ENCODE results near the gene EXOC6B. TPM values are rescaled to one million over a fixed set of nuclear protein-coding genes. Genes with fewer than 3 reads are reported as not detected.
"Not testable (repeated sequence)": the region's sequence is repeated elsewhere in the genome, so short reads cannot be mapped to it uniquely, and the experiment has no call there.

The EXOC6B gene
- total RNA-seq, 2 donors from 2014 or later, result 11.7 to 12.9 TPM

- Histone ChIP-seq H3K9me3 (peaks cover 0 to 20% (median 0%) of the 10 kb centered on the region in 3 donors), H3K36me3 (replicated peaks in 1 of 2; ENCODE audit: insufficient read depth in 1 of 2, low read depth in 2 of 2) (no peaks in the 10 kb centered on the region), H3K27ac (no peak overlapping the region), H3K4me1 (peaks cover 5% of the 10 kb centered on the region), H3K4me3 (no peak overlapping the region), H3K27me3 (no peaks in the 10 kb centered on the region)
- intact Hi-C loops (cut with DNase I), result no loop called here
- no peak for DNase-seq
- ATAC-seq, result no peak
- TF ChIP-seq CTCF (IDR thresholded peaks at IDR 0.05), result no peak
- TF ChIP-seq POLR2A (IDR thresholded peaks at IDR 0.05), result no peak
- WGBS, 2 donors, result 81 to 82% methylated on average over 4 of the region's 4 CpGs
These were observed 156.7 kb downstream of the EXOC6B start for GRCh38 chr2:72669121-72669520.

- WGBS, 2 donors, result 92 to 96% methylated on average over 4 of the region's 4 CpGs
These were observed 157.2 kb downstream of the EXOC6B start for GRCh38 chr2:72668647-72669046.

GRCh38 chr2:72665448-72665847 is 160.4 kb downstream of the EXOC6B start:
- no peaks in the 10 kb centered on the region for H3K27me3 ChIP-seq
- TF ChIP-seq CTCF (IDR thresholded peaks at IDR 0.05) (no peak), POLR2A (IDR thresholded peaks at IDR 0.05) (no peak)
- H3K27ac ChIP-seq, result no peak overlapping the region
- H3K4me3 ChIP-seq, result no peak overlapping the region
- 93 to 98% methylated on average over 2 of the region's 2 CpGs for WGBS, 2 donors
- ATAC-seq, result no peak
- no peaks in the 10 kb centered on the region for H3K36me3 ChIP-seq (replicated peaks in 1 of 2; ENCODE audit: insufficient read depth in 1 of 2, low read depth in 2 of 2)
- intact Hi-C loops (cut with DNase I), result no loop called here
- peaks cover 0 to 20% (median 0%) of the 10 kb centered on the region in 3 donors for H3K9me3 ChIP-seq
- H3K4me1 ChIP-seq, result no peaks in the 10 kb centered on the region
- DNase-seq, result no peak

More at GRCh38 chr2:72668647-72669046, 157.2 kb downstream of the EXOC6B start:
- TF ChIP-seq POLR2A (IDR thresholded peaks at IDR 0.05), result no peak
- no peak for TF ChIP-seq CTCF (IDR thresholded peaks at IDR 0.05)
- ATAC-seq, result no peak
- no peak overlapping the region for H3K4me3 ChIP-seq
- no peaks in the 10 kb centered on the region for H3K36me3 ChIP-seq (replicated peaks in 1 of 2; ENCODE audit: insufficient read depth in 1 of 2, low read depth in 2 of 2)
- intact Hi-C loops (cut with DNase I), result no loop called here
- H3K27ac ChIP-seq, result no peak overlapping the region
- DNase-seq, result no peak
- H3K27me3 ChIP-seq, result no peaks in the 10 kb centered on the region
- H3K9me3 ChIP-seq, result peaks cover 0 to 20% (median 0%) of the 10 kb centered on the region in 3 donors
- H3K4me1 ChIP-seq, result peaks cover 5% of the 10 kb centered on the region

GRCh38 chr2:72661985-72662384 is 163.8 kb downstream of the EXOC6B start:
- DNase-seq, result no peak
- Histone ChIP-seq H3K27me3 (no peaks in the 10 kb centered on the region), H3K4me3 (no peak overlapping the region), H3K27ac (no peak overlapping the region), H3K9me3 (peaks cover 0 to 13% (median 0%) of the 10 kb centered on the region in 3 donors), H3K36me3 (replicated peaks in 1 of 2; ENCODE audit: insufficient read depth in 1 of 2, low read depth in 2 of 2) (no peaks in the 10 kb centered on the region), H3K4me1 (no peaks in the 10 kb centered on the region)
- no peak for TF ChIP-seq CTCF (IDR thresholded peaks at IDR 0.05)
- TF ChIP-seq POLR2A (IDR thresholded peaks at IDR 0.05), result no peak
- no peak for ATAC-seq
- WGBS, 2 donors, result 48 to 65% methylated on average over 2 of the region's 2 CpGs
- intact Hi-C loops (cut with DNase I), result no loop called here

- H3K27ac ChIP-seq, result no peak overlapping the region
- WGBS, 2 donors, result 90 to 97% methylated on average over 6 of the region's 6 CpGs
- no peaks in the 10 kb centered on the region for H3K4me1 ChIP-seq
- H3K36me3 ChIP-seq (replicated peaks in 1 of 2; ENCODE audit: insufficient read depth in 1 of 2, low read depth in 2 of 2), result no peaks in the 10 kb centered on the region
- no peaks in the 10 kb centered on the region for H3K27me3 ChIP-seq
- intact Hi-C loops (cut with DNase I), result no loop called here
- DNase-seq, result no peak
- TF ChIP-seq POLR2A (IDR thresholded peaks at IDR 0.05) (no peak), CTCF (IDR thresholded peaks at IDR 0.05) (no peak)
- peaks cover 0 to 3% (median 0%) of the 10 kb centered on the region in 3 donors for H3K9me3 ChIP-seq
- ATAC-seq, result no peak
- no peak overlapping the region for H3K4me3 ChIP-seq
These were observed 176.0 kb downstream of the EXOC6B start for GRCh38 chr2:72649810-72650209.

- H3K4me1 ChIP-seq; H3K27me3 ChIP-seq; DNase-seq; ATAC-seq; H3K9me3 ChIP-seq; H3K36me3 ChIP-seq (replicated peaks in 1 of 2; ENCODE audit: insufficient read depth in 1 of 2, low read depth in 2 of 2); H3K4me3 ChIP-seq; H3K27ac ChIP-seq; intact Hi-C loops (cut with DNase I): not testable (repeated sequence)
- 90 to 100% methylated on average over 2 to 8 of the region's 8 CpGs for WGBS, 2 donors
These were observed 184.6 kb downstream of the EXOC6B start for GRCh38 chr2:72641221-72641620.

All from body of pancreas (tissue), 4 donors.